NCI-H446 (cell line): ENCODE data around the gene SLC25A1.

Experiments used
- DNase-seq, 2 experiments: peaks; one replicate each; lab custom pipeline; 2025; lab: John Stamatoyannopoulos, UW

Gene SLC25A1

DNA sequence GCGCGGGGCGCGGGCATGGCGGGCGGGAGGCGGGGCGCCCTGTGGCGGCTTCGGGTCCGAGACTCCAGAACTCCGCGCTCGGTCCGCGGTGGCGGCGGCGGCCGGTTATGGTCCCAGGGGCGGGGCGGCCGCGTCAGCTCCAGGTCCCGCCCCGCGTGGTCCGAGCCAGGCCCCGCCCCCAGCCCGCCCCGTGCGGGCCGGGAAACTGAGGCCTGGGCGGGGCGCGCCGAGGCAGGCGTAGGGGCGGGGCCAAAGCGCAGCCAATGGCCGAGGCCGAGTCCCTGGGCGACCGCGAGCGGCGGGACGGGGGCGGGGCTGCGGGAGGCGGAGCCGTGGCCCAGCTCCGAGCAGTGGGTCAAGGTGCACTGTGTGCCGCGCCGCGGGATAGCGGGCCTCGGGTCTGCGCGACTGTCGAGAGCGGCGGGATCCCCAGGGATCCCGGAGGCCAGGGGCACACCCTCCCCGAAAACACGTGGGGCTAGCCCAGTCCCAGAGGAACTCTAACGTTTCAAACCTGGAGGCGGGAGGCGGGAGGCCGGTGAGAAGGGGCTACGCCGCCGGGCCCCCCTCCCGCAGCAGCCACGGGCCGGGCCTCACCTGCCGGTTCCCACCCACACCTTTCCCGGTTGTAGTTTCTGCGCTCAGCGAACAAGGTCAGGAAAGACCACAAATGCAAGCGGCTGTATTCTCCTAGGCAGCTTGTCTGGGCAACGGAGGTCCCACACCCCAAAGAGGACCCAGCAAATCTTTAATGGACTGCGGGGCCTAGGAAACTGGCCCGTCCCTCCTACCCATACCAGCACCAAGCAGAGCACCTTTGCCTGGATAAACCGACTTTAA lies at the start of gene SLC25A1:
Gene SLC25A1, minus strand, starts transcription at position 80 of the 840 bp plus-strand sequence. Its CDS starts 63 bp downstream, at position 17.
- peak; percentile 60 to 96 for DNase-seq

- peak in 1 of 2 experiments; percentile 29 for DNase-seq
These were observed 49.6 kb upstream of the SLC25A1 start for GRCh38 chr22:19228179-19228578.

- DNase-seq, result no peak
These were observed 47.9 kb upstream of the SLC25A1 start for GRCh38 chr22:19226428-19226827.

- DNase-seq, result no peak
These were observed 47.0 kb upstream of the SLC25A1 start for GRCh38 chr22:19225560-19225959.

GRCh38 chr22:19224985-19225384 lies 46.4 kb upstream of the SLC25A1 start:
- DNase-seq, result no peak

DNA sequence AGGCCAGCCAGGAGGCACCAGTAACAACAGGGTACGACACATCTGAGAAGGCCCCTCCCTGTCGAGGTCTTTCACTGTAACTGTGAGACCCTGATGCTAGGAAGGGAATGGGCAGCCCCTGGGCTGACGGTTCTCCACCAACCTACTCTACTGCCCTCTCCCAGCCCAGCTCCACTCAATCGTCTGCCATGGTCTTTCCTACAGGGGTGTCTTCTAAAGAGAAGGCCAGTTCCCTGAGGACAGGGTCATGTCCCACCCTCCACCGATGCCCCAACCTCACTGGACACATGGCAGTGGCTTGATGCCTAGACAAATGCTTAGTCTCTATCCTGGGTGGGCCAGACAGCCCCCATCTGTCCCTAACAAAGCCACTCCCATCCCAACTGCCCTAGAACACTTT lies 46.0 kb upstream of the SLC25A1 start:
- DNase-seq, result no peak

DNA sequence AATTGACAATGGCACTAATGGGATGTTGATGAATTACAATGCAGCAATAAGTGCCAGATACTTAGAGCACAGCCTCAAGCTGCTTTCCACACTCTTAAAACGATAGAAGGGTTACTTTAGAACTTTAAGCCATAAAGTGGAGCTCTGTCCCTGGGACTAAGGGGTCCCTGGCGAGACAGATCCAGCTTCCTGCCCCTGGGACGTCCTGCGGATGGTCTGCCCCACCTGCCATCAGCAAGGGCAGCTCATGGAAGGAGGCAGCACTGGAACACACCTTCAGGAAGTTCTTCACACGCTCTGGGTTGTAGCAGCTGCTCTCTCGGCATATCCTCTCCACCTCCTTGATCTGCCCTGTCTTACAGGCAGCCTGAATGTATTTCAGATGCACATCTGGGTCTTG lies 45.1 kb upstream of the SLC25A1 start:
- no peak for DNase-seq

DNA sequence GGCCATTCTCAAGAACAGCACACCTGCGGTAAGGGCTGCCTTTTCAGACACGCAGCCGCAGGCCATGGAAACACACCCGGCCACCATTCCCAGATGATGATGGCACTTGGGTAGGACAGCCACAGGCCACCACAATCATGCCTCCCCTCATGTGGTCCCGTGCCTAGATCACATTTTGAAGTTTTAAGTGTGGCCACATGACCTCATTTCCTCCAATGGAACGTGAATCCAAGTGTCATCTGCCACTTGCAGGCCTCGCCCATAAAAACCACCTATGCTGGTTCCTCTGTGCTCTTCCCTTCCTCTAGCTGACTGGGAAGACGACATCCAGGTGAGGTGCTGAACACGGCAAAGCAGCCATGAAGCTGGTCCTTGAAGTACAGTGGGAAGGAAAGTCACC lies 44.6 kb upstream of the SLC25A1 start:
- DNase-seq, result no peak

GRCh38 chr22:19222242-19223005 lies 43.9 kb upstream of the SLC25A1 start:
- DNase-seq, result no peak

GRCh38 chr22:19220867-19221266 lies 42.3 kb upstream of the SLC25A1 start:
- DNase-seq, result no peak

DNA sequence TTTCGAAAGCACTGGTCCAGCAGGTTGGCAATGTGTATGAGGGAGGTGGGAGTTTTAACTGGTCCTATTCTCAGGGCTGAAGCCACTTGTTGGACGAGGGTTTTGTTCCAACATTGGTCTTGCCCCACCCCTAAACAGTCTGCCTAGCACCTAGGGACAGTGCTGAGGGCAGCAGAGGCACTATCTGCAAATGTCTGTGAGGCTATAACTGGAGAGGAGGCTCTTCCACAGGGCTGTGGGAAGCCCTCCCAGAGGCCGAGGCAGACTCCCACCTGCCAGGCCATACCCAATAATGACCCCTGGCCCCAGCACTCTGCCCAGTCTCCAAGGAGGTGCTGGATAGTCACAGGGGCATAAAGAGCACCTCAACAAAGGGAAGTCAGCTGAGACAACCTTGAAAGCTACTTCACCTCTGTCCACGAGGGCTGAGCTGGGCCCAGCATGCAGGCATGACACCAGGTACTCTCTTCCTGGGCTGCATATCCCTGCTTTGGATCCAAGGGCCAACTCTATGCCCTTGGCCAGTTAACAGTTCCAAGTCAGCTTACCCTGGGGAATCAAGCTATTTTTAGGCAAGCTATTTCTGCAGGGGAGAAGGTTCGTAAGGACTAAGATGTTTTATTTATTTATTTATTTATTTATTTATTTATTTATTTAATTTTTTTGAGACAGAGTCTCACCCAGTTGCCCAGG lies 40.2 kb upstream of the SLC25A1 start:
- no peak for DNase-seq

DNA sequence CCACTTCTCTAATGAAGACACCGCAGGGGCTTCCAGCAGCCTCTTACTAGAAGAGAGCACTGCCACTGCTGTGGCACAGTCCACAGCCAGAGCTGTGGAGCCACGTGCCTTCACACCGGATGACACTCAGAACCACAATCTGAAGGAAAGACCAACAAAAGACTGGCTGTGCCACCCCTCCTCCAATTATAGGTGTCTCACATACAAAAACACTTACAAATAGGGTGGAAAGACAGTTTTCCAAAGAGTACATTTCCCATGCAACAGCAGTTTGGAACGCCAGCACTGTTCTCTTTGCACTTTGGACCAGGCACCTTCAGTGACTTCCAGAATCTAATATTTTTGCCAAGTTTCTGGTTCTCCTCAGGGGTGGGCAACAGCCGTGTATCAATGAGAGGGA lies 38.0 kb upstream of the SLC25A1 start:
- DNase-seq, result no peak

DNA sequence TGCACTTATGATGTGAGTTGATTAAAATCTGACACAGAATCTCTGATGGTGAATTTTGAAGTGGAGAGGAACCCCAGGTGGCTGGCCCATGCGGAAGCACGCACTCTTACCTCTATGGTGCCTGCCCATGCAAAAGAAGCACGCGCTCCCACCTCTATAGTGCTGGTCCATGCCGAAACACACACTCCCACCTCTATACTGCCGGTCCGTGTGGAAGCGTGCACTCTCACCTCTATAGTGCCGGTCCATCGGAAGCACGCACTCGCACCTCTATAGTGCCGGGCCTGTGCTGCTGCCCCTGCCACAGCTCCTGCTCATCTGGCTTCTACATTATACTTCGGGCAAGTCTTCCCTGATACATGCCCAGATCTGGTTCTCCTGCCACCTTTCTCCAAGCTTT lies 36.8 kb upstream of the SLC25A1 start:
- no peak for DNase-seq

DNA sequence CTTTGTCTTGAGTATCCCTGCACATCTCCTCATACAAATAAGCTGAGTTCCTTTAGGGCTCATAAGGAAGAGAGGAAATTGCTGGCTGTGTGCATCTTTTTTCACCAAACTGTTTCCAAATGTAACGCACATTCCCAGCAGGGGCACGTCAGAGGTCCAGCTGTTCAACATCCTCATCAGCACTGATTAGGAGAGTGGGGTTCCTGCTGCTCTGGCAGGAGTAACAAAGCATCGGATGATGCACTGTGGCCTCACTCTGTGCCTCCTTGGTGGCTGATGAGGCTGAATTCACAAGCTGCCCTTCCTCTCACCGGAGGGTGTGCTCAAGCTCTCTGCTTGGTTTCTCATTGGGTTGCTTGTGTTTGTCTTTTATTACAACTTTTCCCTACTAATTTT lies 35.5 kb upstream of the SLC25A1 start:
- DNase-seq, result no peak

- DNase-seq, result no peak
These were observed 35.0 kb upstream of the SLC25A1 start for GRCh38 chr22:19213442-19214077.

DNA sequence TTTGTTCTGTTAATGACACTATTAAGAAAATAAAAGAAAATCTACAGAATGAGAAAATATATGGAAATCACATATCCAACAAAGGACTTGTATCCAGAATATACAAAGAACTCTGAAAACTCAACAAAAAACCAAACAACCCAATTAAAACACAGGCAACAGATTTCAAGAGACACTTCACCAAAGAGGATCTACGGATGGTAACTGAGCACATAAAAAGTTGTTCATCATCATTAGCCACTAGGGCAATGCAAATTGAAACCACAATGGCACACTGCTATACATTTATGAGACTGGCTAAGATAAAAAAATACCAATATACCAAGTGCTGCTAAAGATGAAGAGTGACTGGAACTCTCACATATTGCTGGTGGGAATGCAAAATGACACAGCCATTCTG lies 34.5 kb upstream of the SLC25A1 start:
- DNase-seq, result no peak

DNA sequence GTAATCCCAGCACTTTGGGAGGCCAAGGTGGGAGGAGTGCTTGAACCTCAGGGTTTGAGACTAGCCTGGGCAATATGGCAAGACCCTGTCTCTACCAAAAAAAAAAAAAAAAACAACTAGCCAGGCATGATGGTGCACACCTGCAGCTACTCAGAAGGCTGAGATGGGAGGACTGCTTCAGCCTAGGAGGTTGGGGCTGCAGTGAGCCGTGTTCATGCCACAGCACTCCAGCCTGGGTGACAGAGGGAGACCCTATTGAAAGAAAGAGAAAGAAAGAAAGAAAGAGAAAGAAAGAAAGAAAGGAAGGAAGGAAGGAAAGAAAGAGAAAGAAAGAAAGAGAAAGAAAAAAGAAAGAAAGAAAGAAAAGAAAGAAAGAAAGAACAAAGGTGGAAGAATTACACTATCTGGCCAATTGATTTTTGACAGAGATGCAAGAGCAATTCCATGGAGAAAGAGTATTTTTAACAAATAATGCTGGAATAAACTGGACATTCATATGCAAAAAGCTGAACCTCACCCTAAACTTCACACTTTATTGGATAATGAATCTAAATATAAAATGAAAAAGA lies 33.9 kb upstream of the SLC25A1 start:
- no peak for DNase-seq

DNA sequence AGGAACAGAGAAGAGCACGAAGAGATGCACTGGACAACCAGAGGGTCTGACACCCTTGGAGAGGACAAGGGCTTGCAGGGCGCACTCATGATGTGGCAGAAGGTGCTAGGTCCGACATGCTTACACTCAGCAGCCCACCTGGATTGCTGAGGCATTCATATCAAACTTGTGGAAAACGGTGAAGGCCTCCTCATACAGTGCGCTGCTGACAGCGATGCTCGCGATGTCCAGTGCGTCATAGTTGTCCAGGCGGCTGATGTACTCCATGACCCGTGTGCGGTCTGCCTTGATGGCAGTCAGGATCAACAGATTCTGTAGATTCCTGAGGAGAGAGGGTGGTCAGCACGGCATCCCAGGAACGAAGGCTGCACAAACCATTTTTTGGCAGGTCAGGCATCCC lies 31.7 kb upstream of the SLC25A1 start:
- no peak for DNase-seq

DNA sequence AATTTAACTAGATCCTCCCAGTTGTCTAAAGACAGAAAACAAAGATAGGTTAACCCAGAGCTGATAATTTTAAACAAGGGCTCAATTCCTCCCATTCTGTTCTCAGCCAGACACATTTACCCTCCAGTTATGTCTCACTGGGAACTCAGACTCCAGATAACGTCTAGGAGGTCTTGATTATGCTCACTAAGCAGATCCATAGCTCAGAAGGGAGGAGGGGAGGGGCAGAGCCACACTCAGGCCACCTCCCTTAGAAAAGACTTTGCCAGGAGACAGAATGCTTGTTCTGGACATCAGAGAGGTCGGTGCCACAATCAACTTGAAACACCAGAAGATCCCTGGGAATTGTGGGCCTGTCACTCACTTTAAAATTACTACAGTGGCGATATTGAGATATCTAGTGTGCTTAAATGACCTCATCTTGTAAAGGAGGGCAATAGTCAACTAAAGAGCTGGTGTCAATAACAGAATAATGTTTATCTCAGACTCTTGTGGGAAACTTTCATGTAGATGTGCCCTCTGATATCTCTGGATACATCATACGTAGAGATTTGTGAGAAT lies 29.8 kb upstream of the SLC25A1 start:
- DNase-seq, result no peak

- no peak for DNase-seq
These were observed 29.3 kb upstream of the SLC25A1 start for GRCh38 chr22:19207884-19208283.

- DNase-seq, result no peak
These were observed 28.9 kb upstream of the SLC25A1 start for GRCh38 chr22:19207401-19207808.

DNA sequence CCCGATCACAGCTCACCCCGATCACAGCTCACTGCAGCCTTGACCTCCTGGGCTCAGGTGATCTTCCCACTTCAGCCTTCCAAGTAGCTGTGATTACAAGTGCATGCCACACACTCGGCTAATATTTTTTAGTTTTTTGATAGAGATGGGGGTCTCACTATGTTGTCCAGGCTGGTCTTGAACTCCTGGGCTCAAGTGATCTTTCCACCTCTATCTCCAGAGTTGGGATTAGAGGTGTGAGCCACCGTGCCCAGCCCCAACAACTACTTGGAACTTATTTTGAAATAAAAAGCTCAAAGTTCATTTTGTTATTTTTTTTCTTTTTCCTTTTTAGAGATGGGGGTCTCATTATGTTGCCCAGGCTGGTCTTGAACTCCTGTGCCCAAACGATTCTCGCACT lies 27.8 kb upstream of the SLC25A1 start:
- no peak for DNase-seq
